ENCODE results near the gene SLC25A53. TPM values are rescaled to one million over a fixed set of nuclear protein-coding genes. Genes with fewer than 3 reads are reported as not detected.
A peak's percentile ranks its signal among the peaks of the same experiment; 100 is the strongest.

SLC25A53 gene
- total RNA-seq, 4 donors from 2014 or later, result 2.2 to 26.1 (median 13.2) TPM

DNA sequence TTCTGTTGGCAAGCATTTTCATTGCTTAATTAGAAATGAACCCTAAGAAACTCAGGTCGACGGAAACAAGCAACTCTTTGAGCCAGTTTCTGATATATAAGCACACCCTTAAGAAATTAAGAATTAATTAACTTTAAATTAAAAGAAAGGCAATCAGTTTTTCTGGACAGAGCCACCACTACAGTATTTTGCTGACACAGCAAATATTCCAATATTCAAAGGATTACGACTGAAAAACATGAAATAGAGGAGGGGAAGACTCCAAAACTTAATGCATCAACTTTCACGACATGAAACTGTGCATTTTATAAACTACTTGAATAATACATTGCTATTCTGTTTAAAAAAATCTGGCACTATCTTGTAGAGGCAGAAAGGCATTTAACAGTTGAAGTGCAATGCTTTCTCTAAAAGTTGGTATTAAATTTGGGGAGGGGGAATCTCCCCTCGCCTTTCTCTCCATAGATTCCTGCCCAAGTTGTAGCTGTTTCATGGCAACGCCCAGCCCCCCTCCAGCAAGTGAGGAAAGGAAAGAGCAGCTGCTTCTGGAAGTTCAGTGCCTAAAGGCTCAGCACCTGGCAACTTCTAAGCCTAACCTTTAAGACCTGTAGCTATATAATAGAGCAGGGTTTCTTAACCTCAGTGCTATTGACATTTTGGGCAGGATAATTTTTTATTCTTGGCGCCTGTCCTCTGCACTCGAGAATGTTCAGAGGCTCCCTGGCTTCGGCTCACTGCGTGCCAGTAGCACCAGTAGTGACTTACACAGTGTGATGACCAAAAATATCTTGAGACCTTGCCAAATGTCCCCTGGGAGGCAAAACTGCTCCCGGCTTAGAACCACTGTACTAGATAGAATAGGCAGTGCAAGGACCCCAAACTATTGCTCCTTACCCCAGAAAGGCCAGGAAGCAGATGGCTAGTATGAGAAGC is 51.2 kb downstream of the SLC25A53 start:
- no peak for DNase-seq (ENCODE audit: low spot score in 2 of 2)
- no peak overlapping the region for H3K4me3 ChIP-seq
- H3K27me3 ChIP-seq, result peaks cover 0 to 10% of the 10 kb centered on the region in 2 donors
- H3K4me1 ChIP-seq, result no peaks in the 10 kb centered on the region
- no peak overlapping the region for H3K27ac ChIP-seq
- no peaks in the 10 kb centered on the region for H3K9me3 ChIP-seq
- WGBS, 2 donors, result 57 to 63% methylated on average over 11 of the region's 11 CpGs
- no peaks in the 10 kb centered on the region for H3K36me3 ChIP-seq
- no peak for TF ChIP-seq POLR2A (IDR thresholded peaks at IDR 0.05)
- no peak for TF ChIP-seq EP300 (IDR thresholded peaks at IDR 0.05)
- TF ChIP-seq, protein P1, sequence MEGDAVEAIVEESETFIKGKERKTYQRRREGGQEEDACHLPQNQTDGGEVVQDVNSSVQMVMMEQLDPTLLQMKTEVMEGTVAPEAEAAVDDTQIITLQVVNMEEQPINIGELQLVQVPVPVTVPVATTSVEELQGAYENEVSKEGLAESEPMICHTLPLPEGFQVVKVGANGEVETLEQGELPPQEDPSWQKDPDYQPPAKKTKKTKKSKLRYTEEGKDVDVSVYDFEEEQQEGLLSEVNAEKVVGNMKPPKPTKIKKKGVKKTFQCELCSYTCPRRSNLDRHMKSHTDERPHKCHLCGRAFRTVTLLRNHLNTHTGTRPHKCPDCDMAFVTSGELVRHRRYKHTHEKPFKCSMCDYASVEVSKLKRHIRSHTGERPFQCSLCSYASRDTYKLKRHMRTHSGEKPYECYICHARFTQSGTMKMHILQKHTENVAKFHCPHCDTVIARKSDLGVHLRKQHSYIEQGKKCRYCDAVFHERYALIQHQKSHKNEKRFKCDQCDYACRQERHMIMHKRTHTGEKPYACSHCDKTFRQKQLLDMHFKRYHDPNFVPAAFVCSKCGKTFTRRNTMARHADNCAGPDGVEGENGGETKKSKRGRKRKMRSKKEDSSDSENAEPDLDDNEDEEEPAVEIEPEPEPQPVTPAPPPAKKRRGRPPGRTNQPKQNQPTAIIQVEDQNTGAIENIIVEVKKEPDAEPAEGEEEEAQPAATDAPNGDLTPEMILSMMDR (IDR thresholded peaks at IDR 0.05), result no peak

DNA sequence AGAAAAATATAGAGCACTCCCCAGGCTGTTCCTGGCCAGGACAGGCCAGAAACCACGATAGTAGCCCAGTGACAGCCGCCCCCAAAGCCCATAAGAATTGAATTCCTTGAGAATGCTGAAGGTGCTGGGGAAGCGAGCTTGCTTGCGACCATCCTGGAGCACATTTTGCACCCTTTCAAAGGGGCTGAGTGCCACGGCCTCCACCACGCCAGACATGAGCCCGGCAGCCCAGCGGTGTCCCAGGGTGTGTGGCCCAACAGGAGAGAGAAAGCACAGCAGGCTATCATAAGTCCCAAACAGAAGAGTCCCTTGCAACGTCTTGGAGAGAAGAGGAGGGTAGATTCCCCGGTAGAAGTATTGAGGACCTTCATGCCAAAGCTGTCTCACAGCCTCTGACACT is 52.1 kb downstream of the SLC25A53 start:
- WGBS, 2 donors, result 66 to 88% methylated on average over 4 to 10 of the region's 10 CpGs
- H3K4me3 ChIP-seq, result no peak overlapping the region
- no peaks in the 10 kb centered on the region for H3K36me3 ChIP-seq
- no peaks in the 10 kb centered on the region for H3K9me3 ChIP-seq
- H3K27ac ChIP-seq, result no peak overlapping the region
- no peak for DNase-seq (ENCODE audit: low spot score in 2 of 2)
- peaks cover 0 to 10% of the 10 kb centered on the region in 2 donors for H3K27me3 ChIP-seq
- TF ChIP-seq POLR2A (IDR thresholded peaks at IDR 0.05), result no peak
- TF ChIP-seq EP300 (IDR thresholded peaks at IDR 0.05), result no peak
- TF ChIP-seq, protein P1 (IDR thresholded peaks at IDR 0.05), result no peak
- no peaks in the 10 kb centered on the region for H3K4me1 ChIP-seq

- Histone ChIP-seq H3K36me3 (no peaks in the 10 kb centered on the region), H3K27me3 (peaks cover 0 to 32% of the 10 kb centered on the region in 2 donors), H3K27ac (no peak overlapping the region), H3K4me1 (no peaks in the 10 kb centered on the region), H3K4me3 (no peak overlapping the region), H3K9me3 (no peaks in the 10 kb centered on the region)
- TF ChIP-seq POLR2A (IDR thresholded peaks at IDR 0.05), result no peak
- TF ChIP-seq EP300 (IDR thresholded peaks at IDR 0.05), result no peak
- TF ChIP-seq, protein P1 (IDR thresholded peaks at IDR 0.05), result no peak
- no peak for DNase-seq (ENCODE audit: low spot score in 2 of 2)
Measured at GRCh38 chrX:104098919-104099318, 57.9 kb downstream of the SLC25A53 start.

GRCh38 chrX:104098151-104098808 is 58.5 kb downstream of the SLC25A53 start:
- H3K36me3 ChIP-seq, result no peaks in the 10 kb centered on the region
- H3K4me3 ChIP-seq, result no peak overlapping the region
- no peak for TF ChIP-seq EP300 (IDR thresholded peaks at IDR 0.05)
- no peak for TF ChIP-seq POLR2A (IDR thresholded peaks at IDR 0.05)
- TF ChIP-seq, protein P1 (IDR thresholded peaks at IDR 0.05), result peak; percentile 44 to 67 (median 58)
- no peaks in the 10 kb centered on the region for H3K4me1 ChIP-seq
- peak in 1 of 2 donors; percentile 20 for DNase-seq (ENCODE audit: low spot score in 2 of 2)
- 0 to 1% methylated on average over 4 of the region's 4 CpGs for WGBS, 2 donors
- peaks cover 0 to 34% of the 10 kb centered on the region in 2 donors for H3K27me3 ChIP-seq
- H3K27ac ChIP-seq, result no peak overlapping the region
- no peaks in the 10 kb centered on the region for H3K9me3 ChIP-seq

GRCh38 chrX:104085919-104086318 is 70.9 kb downstream of the SLC25A53 start:
- peaks cover 0 to 22% of the 10 kb centered on the region in 2 donors for H3K27me3 ChIP-seq
- WGBS, 2 donors, result 78 to 100% methylated on average over 2 to 7 of the region's 7 CpGs
- H3K27ac ChIP-seq, result no peak overlapping the region
- no peaks in the 10 kb centered on the region for H3K4me1 ChIP-seq
- H3K36me3 ChIP-seq, result no peaks in the 10 kb centered on the region
- no peak overlapping the region for H3K4me3 ChIP-seq
- no peaks in the 10 kb centered on the region for H3K9me3 ChIP-seq
- no peak for TF ChIP-seq EP300 (IDR thresholded peaks at IDR 0.05)
- DNase-seq (ENCODE audit: low spot score in 2 of 2), result no peak
